ENCODE results near the gene PLPP4.

Gene PLPP4

DNA sequence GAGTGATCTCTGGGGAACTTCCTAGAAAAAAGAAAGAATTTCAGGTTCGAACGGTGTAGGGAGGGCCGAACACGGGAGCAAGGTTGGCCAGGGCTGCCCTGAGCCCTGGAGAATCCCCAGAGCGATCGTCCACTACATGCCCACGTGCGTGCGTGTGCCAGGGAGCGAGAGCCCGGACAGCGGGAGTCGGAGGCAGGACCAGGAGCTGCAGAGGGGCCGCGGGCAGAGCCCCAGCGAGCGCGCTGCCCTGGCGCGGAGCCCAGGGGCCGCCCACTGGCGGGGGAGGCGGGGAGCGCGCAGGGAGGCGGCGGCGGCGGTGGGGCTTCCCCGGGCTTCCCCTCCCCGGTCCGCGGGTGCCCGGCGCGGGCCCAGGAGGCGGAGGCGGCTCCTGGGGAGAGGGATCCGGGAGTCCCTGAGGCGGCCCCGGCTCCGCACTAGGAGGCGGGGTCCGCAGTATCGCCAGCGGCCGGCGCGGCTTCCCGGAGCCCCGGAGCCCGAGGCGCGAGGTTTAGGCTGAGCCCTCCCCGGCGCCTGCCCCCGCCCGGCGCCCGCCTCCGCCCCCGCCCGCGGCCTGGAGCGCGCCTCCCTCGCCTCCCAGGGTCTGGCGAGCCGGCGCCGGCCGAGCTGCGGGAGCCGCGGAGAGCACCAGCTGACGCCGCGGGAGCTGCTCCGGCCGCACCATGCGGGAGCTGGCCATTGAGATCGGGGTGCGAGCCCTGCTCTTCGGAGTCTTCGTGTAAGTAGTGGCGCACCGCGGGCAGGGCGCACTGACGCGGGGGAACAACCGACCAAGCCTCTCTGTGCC lies at the start of gene PLPP4:
Gene PLPP4 (plus strand): TSS at position 602 of the 805 bp plus-strand sequence. CDS start 79 bp downstream, at position 681.
- no peak for DNase-seq

- DNase-seq = no peak
Measured at GRCh38 chr10:120409816-120410215, 47.2 kb upstream of the PLPP4 start.

GRCh38 chr10:120414946-120415345 lies 42.1 kb upstream of the PLPP4 start:
- DNase-seq = no peak

DNA sequence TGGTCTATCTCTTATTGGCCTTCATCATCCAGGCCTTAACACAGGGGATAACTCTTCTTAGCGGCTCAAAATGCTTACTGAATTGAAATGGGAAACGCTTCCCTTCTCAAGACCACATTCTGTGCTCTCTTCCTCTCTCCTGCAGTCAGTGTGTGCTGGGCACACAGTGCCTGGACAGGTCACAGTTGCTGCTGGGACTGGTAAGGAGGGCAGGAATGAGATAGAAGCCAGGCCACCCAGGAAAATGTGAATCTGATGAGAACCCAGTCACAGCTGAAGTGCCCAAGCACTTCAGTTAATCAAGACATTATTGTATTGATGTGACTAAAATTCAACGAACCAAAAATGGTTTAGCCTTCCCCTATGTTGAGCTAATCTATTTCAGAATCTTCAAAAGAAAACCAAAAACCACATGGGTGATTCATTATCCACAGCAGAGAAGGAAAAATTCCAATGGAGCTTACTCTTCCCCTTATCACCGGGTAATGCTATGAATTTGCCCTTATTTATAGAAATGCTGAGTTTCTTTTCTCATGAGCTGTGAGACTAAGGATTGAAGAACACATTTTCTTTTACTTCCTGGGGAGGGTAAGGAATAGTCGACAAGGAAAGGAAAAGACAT lies 41.2 kb upstream of the PLPP4 start:
- no peak for DNase-seq

GRCh38 chr10:120420421-120420820 lies 36.6 kb upstream of the PLPP4 start:
- no peak for DNase-seq

DNA sequence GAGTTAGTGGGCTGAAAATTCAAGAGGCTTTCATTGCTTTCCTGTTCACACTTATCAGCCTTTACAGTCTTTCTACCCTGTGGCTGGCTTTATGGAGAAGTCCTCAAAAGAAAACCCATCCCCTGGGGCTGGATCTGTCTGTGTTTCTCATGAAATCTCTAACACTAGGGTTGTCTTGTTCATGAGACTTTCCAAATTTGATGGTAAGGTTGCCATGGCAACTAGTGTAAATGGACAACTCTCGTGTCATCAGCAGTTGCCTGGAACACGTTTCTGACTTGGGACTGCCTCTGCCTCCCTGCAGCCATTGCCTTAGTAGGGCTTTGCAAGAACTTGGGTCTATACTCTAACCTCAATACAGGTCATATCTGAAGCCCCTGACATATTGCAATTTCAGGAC lies 35.8 kb upstream of the PLPP4 start:
- no peak for DNase-seq

GRCh38 chr10:120422457-120422856 lies 34.6 kb upstream of the PLPP4 start:
- no peak for DNase-seq

GRCh38 chr10:120423431-120424197 lies 33.4 kb upstream of the PLPP4 start:
- DNase-seq = peak in 1 of 2 experiments; percentile 11

- DNase-seq = no peak
Measured at GRCh38 chr10:120424198-120424464, 32.9 kb upstream of the PLPP4 start.

GRCh38 chr10:120426306-120426705 lies 30.7 kb upstream of the PLPP4 start:
- no peak for DNase-seq

DNA sequence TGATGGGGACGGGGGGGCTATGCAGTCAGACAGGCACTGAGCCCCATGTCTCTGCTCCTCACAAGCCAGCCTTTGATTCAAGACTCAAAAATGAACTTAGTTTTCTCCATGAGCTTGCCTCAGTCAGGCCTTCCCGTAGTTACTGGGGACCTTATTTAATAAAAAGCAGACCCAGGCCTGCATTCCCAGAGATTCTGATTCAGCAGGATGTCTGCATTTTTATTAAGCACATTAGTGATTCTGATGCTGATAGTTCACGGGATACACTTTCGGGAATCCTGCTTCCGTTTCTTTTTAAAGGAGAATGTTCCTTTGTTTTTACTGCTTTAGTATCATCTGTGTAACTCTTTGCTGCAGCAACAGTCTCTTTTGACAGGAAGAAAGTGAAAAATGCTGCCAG lies 28.3 kb upstream of the PLPP4 start:
- DNase-seq = no peak

DNA sequence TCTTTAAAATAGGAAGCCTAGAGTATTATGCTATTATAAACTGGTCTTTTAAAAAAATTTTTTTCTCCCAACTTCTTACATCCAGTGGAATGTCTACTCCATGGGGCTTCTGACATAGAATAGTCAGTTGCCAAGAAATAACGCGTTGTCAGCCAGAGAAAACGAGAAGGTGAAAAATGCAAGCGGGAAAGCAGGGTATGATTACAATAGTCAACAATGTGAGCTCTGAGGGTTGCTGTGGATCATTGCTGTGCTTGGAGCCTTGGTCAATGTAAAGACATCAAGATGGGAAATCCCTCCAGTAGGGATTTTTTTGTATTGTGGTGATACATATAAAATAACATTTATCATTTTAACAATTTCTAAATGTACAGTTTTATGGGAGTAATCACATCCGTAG lies 27.6 kb upstream of the PLPP4 start:
- no peak for DNase-seq

GRCh38 chr10:120431251-120431651 lies 25.8 kb upstream of the PLPP4 start:
- peak in 1 of 2 experiments; percentile 17 for DNase-seq

DNA sequence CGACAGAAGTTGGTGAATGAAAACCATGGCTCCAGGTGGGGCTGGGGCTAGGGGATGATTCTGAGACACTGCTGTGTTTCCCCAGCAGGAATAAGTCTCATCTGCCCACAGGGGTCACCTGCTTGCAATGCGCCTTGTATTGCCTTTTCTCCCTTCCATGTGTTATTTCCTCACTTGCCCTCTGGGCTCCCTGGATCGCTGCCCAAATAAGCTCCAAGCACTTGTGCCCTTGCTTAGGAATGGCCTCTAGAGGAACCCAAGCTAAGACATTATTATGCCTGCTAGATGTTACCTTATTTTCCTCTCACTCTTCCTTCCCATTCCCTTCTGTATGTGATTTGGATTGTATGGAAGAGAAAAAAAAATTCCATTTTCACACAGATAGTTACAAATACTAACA lies 24.8 kb upstream of the PLPP4 start:
- no peak for DNase-seq

DNA sequence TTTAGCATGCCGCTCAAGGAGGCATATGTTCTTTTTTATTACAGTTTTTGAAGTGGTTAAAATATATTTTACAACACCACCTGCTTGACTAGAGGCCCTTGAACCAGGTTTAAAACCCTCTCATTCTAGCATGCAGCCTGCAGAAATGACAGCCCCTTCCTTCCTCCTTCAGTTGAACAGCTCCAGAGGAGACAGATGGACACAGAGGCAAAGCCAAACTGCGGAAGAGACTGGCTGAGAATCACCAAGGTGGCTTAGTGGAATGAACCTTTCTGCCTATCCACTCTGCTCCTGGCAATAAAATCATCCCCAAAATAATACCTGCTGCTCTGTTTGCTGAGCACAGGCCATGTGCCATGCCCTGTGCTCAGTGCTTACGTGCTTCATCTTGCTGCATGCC lies 23.9 kb upstream of the PLPP4 start:
- peak; percentile 3 to 29 for DNase-seq

- no peak for DNase-seq
Measured at GRCh38 chr10:120436439-120437112, 20.5 kb upstream of the PLPP4 start.

DNA sequence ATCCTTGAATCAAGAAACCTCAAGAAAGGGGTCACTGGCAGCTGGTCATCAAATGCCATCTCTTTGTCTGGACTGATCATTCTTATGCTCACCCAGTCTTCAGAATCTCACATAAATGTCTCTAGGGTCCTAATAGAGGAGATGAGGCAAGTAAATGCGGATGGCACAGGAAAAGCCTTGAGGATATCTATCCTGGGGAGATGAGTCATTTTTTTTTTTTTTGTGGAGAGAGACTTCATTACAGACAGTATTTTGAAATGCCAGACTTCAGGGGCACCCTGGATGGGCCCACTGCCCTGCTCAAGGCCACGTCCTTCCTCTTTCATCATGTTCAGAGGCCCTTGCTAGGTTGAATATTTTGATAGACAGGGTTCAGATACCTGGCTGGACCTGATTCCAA lies 19.5 kb upstream of the PLPP4 start:
- DNase-seq = no peak

GRCh38 chr10:120451968-120452367 lies 5.1 kb upstream of the PLPP4 start:
- DNase-seq = no peak

DNA sequence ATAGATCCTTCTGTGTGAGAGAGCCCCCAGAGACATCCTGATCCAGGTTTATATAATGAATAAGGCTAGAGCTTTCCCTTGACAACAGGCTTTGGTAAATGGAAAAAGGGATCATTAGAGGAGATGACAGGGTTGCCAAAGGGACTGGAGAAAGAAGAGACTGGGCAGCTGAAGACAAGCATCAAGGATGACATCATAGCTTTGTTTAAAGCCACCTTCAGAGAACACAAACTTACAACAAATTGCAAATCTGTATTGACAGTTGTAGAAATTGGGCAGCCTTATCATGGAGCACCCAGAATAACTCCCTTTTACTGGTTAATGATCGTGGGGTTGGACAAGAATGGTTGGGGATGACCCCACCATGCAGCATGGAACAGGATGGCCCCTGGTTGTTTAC lies 3.7 kb upstream of the PLPP4 start:
- no peak for DNase-seq

- no peak for DNase-seq
Measured at GRCh38 chr10:120453886-120454285, 3.1 kb upstream of the PLPP4 start.

DNA sequence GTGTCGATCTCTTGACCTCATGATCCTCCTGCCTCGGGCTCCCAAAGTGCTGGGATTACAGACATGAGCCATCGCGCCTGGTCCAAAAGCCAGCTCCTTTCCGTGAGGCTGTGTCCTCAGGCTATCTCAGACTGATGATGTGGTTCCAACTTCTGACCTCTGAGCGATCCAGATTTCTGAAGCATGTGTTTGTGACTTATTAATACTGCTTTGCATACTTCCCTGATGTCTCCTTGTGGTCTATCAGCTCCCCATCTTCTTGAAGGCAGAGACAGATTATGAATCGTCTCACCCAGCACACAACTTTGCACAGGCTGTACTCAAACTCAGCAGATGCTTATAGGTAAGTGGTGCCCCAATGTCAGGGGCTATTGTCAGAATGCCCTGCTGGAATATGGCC lies 2.0 kb upstream of the PLPP4 start:
- no peak for DNase-seq

- DNase-seq = no peak
Measured at GRCh38 chr10:120455606-120456005, 1.4 kb upstream of the PLPP4 start.

- DNase-seq = no peak
Measured at GRCh38 chr10:120456143-120456625, 843 bp upstream of the PLPP4 start.

Data from NCI-H187 (cell line).